Activated B cell treated with CpG ODN at 0.5 μM for 24 hours (primary cell): Measurements from ENCODE around the gene TMEM242. TPM values are rescaled to one million over a fixed set of nuclear protein-coding genes. Genes with fewer than 3 reads are reported as not detected.
"Not testable (repeated sequence)": the region's sequence is repeated elsewhere in the genome, so short reads cannot be mapped to it uniquely, and the experiment has no call there.

Experiments
- ATAC-seq: fragments of 200-7000 bp; cut with Tn5 transposase; one replicate; pipeline ENCODE4 v1.10.0; 2021; ENCODE audit warnings: low read depth, mild to moderate bottlenecking, moderate library complexity
- CTCF ChIA-PET: fragments of 350-600 bp; sonication (Branson Sonifier 250); formaldehyde crosslinking; loops from one replicate; lab custom pipeline; 2021; ENCODE audit warnings: antibody characterized with exemption; lab: Charles Lee
- POLR2A ChIA-PET: fragments of 350-600 bp; sonication (Branson Sonifier 250); formaldehyde crosslinking; loops from one replicate; lab custom pipeline; 2021; ENCODE audit warnings: antibody characterized with exemption; lab: Charles Lee
- DNase-seq: peaks from one replicate; pipeline ENCODE4 v3.0.0; 2022
- H3K27ac Mint-ChIP-seq: one replicate; pipeline ENCODE4 v1.8.0; 2020; ENCODE audit warnings: mixed read lengths
- H3K27me3 Mint-ChIP-seq: one replicate; pipeline ENCODE4 v1.8.0; 2021; ENCODE audit warnings: mixed read lengths
- H3K36me3 Mint-ChIP-seq: one replicate; pipeline ENCODE4 v1.8.0; 2021; ENCODE audit warnings: low read depth, mixed read lengths
- H3K4me1 Mint-ChIP-seq: one replicate; pipeline ENCODE4 v1.8.0; 2021; ENCODE audit warnings: mixed read lengths
- H3K4me3 Mint-ChIP-seq: one replicate; pipeline ENCODE4 v1.8.0; 2020; ENCODE audit warnings: mild to moderate bottlenecking, mixed read lengths
- H3K9me3 Mint-ChIP-seq: one replicate; pipeline ENCODE4 v1.8.0; 2020; ENCODE audit warnings: mixed read lengths
- CTCF ChIP-seq: fragments of 200-600 bp; IDR thresholded peaks from one replicate; pipeline ENCODE4 v1.8.0; 2022; ENCODE audit warnings: antibody characterized with exemption, mild to moderate bottlenecking
- intact Hi-C: fragments of 100-400 bp; cut with micrococcal nuclease; formaldehyde crosslinking; loops from one replicate; pipeline ENCODE4 v1.15.1; 2024
- total RNA-seq: library from RNA; stranded (reverse); gene quantifications from 2 replicates; pipeline ENCODE4 v1.2.3, GENCODE V29; 2022

TMEM242 gene
- total RNA-seq, 1 donor from 2014 or later, result 17.6 TPM

GRCh38 chr6:157343732-157344131, 20.4 kb upstream of the TMEM242 start:
- Mint-ChIP-seq H3K4me3 (no peak overlapping the region), H3K27ac (no peak overlapping the region), H3K36me3 (no peaks in the 10 kb centered on the region), H3K27me3 (peaks cover 41% of the 10 kb centered on the region), H3K9me3 (peaks cover 3% of the 10 kb centered on the region), H3K4me1 (no peaks in the 10 kb centered on the region)
- DNase-seq (no peak), ATAC-seq (no peak)
- TF ChIP-seq CTCF, result no peak
- ChIA-PET CTCF (interaction anchor here (0.8 to 1.0 kb wide), 2 partner anchors 9 to 323 kb away, joined by 3 read pairs; no protein-coding TSS in a partner anchor), POLR2A (interaction anchor here (0.7 kb wide), 1 partner anchor 21 kb away, joined by 3 read pairs; the partner anchor contains the start of gene TMEM242)
- intact Hi-C loops, result no loop called here

- POLR2A ChIA-PET, result no interaction called here
- TF ChIP-seq CTCF, result no peak
- Mint-ChIP-seq H3K27me3 (peaks cover 30% of the 10 kb centered on the region), H3K9me3 (no peaks in the 10 kb centered on the region), H3K27ac (no peak overlapping the region), H3K4me3 (no peak overlapping the region), H3K36me3 (no peaks in the 10 kb centered on the region), H3K4me1 (no peaks in the 10 kb centered on the region)
- CTCF ChIA-PET, result interaction anchor here (1.2 to 1.6 kb wide), 3 partner anchors 267 to 328 kb away, joined by 3 to 4 read pairs (median 3); no protein-coding TSS in a partner anchor
- DNase-seq (no peak), ATAC-seq (no peak)
- intact Hi-C loops, result no loop called here
These were observed 16.1 kb upstream of the TMEM242 start for GRCh38 chr6:157339432-157339831.

GRCh38 chr6:157337751-157338150, 14.4 kb upstream of the TMEM242 start:
- ATAC-seq (no peak), DNase-seq (no peak)
- Mint-ChIP-seq H3K4me1 (no peaks in the 10 kb centered on the region), H3K4me3 (no peak overlapping the region), H3K9me3 (no peaks in the 10 kb centered on the region), H3K27me3 (peaks cover 39% of the 10 kb centered on the region), H3K27ac (no peak overlapping the region), H3K36me3 (no peaks in the 10 kb centered on the region)
- ChIA-PET CTCF (interaction anchor here (1.8 kb wide), 1 partner anchor 23 kb away, joined by 4 read pairs; no protein-coding TSS in a partner anchor), POLR2A (interaction anchor here (0.6 kb wide), 1 partner anchor 17 kb away, joined by 6 read pairs; no protein-coding TSS in a partner anchor)
- intact Hi-C loops, result no loop called here
- no peak for TF ChIP-seq CTCF

- ChIA-PET POLR2A (interaction anchor here (0.6 to 1.0 kb wide), 2 partner anchors 14 to 16 kb away, joined by 6 to 9 read pairs; partner anchors contain the start of gene TMEM242), CTCF (interaction anchor here (1.8 kb wide), 1 partner anchor 23 kb away, joined by 4 read pairs; no protein-coding TSS in a partner anchor)
- DNase-seq, H3K9me3 Mint-ChIP-seq, H3K4me3 Mint-ChIP-seq, H3K4me1 Mint-ChIP-seq, intact Hi-C loops, H3K36me3 Mint-ChIP-seq, ATAC-seq, H3K27ac Mint-ChIP-seq: not testable (repeated sequence)
- peaks cover 40% of the 10 kb centered on the region for H3K27me3 Mint-ChIP-seq
These were observed 14.0 kb upstream of the TMEM242 start for GRCh38 chr6:157337276-157337675.

- no peaks in the 10 kb centered on the region for H3K36me3 Mint-ChIP-seq
- H3K4me3 Mint-ChIP-seq, result no peak overlapping the region
- ATAC-seq (no peak), DNase-seq (no peak)
- no peak overlapping the region for H3K27ac Mint-ChIP-seq
- H3K9me3 Mint-ChIP-seq, result no peaks in the 10 kb centered on the region
- CTCF ChIA-PET, result interaction anchor here (2.2 kb wide), 1 partner anchor 226 kb away, joined by 5 read pairs; no protein-coding TSS in a partner anchor
- intact Hi-C loops, result no loop called here
- POLR2A ChIA-PET, result no interaction called here
- peaks cover 34% of the 10 kb centered on the region for H3K27me3 Mint-ChIP-seq
- TF ChIP-seq CTCF, result no peak
- no peaks in the 10 kb centered on the region for H3K4me1 Mint-ChIP-seq
These were observed 12.5 kb upstream of the TMEM242 start for GRCh38 chr6:157335829-157336228.
